ENCODE measurements around the gene MIPEP. TPM values are rescaled to one million over a fixed set of nuclear protein-coding genes. Genes with fewer than 3 reads are reported as not detected.

The MIPEP gene
- total and polyA plus RNA-seq, 2 donors (not counting 1 experiment from before 2014, with no cell fraction given) = 90.0 to 92.5 TPM

- no peak overlapping the region for H3K4me2 ChIP-seq (ENCODE audit: extremely low read depth, insufficient read depth, low read length)
- no peak overlapping the region for H2AFZ ChIP-seq (ENCODE audit: low read length)
- H3K4me3 ChIP-seq (replicated peaks in 1 of 4; ENCODE audit: control extremely low read depth in 1 of 4, insufficient read depth in 1 of 4, low read depth in 3 of 4, low read length in 4 of 4) = no peak overlapping the region
- H4K20me1 ChIP-seq (ENCODE audit: control insufficient read depth, extremely low read depth, insufficient read depth, low read length) = no peaks in the 10 kb centered on the region
- no peaks in the 10 kb centered on the region for H3K79me2 ChIP-seq (ENCODE audit: control insufficient read depth, insufficient read depth, low read length)
- no peaks in the 10 kb centered on the region for H3K9me3 ChIP-seq (ENCODE audit: control insufficient read depth, insufficient read depth, low read depth, low read length)
- peak; percentile 53 to 68 for DNase-seq (ENCODE audit: low read depth in 2 of 2)
- no peaks in the 10 kb centered on the region for H3K36me3 ChIP-seq (ENCODE audit: control insufficient read depth, insufficient read depth, low read length)
- TF ChIP-seq CTCF (conservative IDR thresholded peaks at IDR 0.05 in 1 of 2, IDR thresholded peaks at IDR 0.05 in 1 of 2; ENCODE audit: low read depth in 1 of 2, low read length in 2 of 2) = no peak
- TF ChIP-seq EZH2 (IDR thresholded peaks at IDR 0.05; ENCODE audit: low read length, missing control alignments) = no peak
- peaks cover 21% of the 10 kb centered on the region for H3K4me1 ChIP-seq (ENCODE audit: control insufficient read depth, extremely low read depth, insufficient read depth, low read length)
- H3K9ac ChIP-seq (ENCODE audit: insufficient read depth, low read length) = no peak overlapping the region
- peak overlapping the region; percentile 37 for H3K27ac ChIP-seq (ENCODE audit: insufficient read depth, low read length)
- H3K27me3 ChIP-seq (ENCODE audit: control insufficient read depth, insufficient read depth, low read length) = no peaks in the 10 kb centered on the region
These were observed 135.7 kb downstream of the MIPEP start for GRCh38 chr13:23753458-23753857.

GRCh38 chr13:23752111-23753001 lies 136.8 kb downstream of the MIPEP start:
- Histone ChIP-seq H3K4me1 (ENCODE audit: control insufficient read depth, extremely low read depth, insufficient read depth, low read length) (peaks cover 23% of the 10 kb centered on the region), H3K27ac (ENCODE audit: insufficient read depth, low read length) (peak overlapping the region; percentile 17), H4K20me1 (ENCODE audit: control insufficient read depth, extremely low read depth, insufficient read depth, low read length) (no peaks in the 10 kb centered on the region), H3K9me3 (ENCODE audit: control insufficient read depth, insufficient read depth, low read depth, low read length) (no peaks in the 10 kb centered on the region), H3K36me3 (ENCODE audit: control insufficient read depth, insufficient read depth, low read length) (no peaks in the 10 kb centered on the region), H3K4me2 (ENCODE audit: extremely low read depth, insufficient read depth, low read length) (no peak overlapping the region), H3K4me3 (replicated peaks in 1 of 4; ENCODE audit: control extremely low read depth in 1 of 4, insufficient read depth in 1 of 4, low read depth in 3 of 4, low read length in 4 of 4) (no peak overlapping the region), H2AFZ (ENCODE audit: low read length) (no peak overlapping the region), H3K27me3 (ENCODE audit: control insufficient read depth, insufficient read depth, low read length) (no peaks in the 10 kb centered on the region), H3K9ac (ENCODE audit: insufficient read depth, low read length) (no peak overlapping the region), H3K79me2 (ENCODE audit: control insufficient read depth, insufficient read depth, low read length) (no peaks in the 10 kb centered on the region)
- peak in 1 of 2 donors; percentile 44 for DNase-seq (ENCODE audit: low read depth in 2 of 2)
- TF ChIP-seq EZH2 (IDR thresholded peaks at IDR 0.05; ENCODE audit: low read length, missing control alignments) (no peak), CTCF (conservative IDR thresholded peaks at IDR 0.05 in 1 of 2, IDR thresholded peaks at IDR 0.05 in 1 of 2; ENCODE audit: low read depth in 1 of 2, low read length in 2 of 2) (no peak)

DNA sequence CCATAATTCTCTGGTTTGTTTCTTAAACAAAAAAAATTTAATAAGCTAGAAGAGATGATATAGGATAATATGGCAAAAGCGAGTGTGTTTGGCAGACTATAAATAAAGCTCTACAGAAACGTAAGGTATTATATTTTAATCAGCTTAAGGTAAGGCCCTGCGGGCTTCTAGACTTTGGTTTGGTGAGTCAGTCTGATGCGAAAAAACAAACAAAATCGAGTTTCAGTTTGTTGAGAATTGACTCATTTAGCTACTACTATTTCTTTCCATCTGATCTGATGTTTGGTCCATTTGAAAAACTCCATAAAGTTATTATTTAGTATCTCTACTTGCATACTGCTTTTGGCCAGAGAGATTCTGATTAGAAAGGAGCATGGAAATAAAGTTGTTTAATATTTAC lies 138.0 kb downstream of the MIPEP start:
- H3K27me3 ChIP-seq (ENCODE audit: control insufficient read depth, insufficient read depth, low read length) = no peaks in the 10 kb centered on the region
- H3K4me3 ChIP-seq (replicated peaks in 1 of 4; ENCODE audit: control extremely low read depth in 1 of 4, insufficient read depth in 1 of 4, low read depth in 3 of 4, low read length in 4 of 4) = no peak overlapping the region
- no peaks in the 10 kb centered on the region for H3K79me2 ChIP-seq (ENCODE audit: control insufficient read depth, insufficient read depth, low read length)
- no peak overlapping the region for H3K9ac ChIP-seq (ENCODE audit: insufficient read depth, low read length)
- DNase-seq (ENCODE audit: low read depth in 2 of 2) = peak in 1 of 2 donors; percentile 33
- H2AFZ ChIP-seq (ENCODE audit: low read length) = no peak overlapping the region
- peak overlapping the region; percentile 17 for H3K27ac ChIP-seq (ENCODE audit: insufficient read depth, low read length)
- no peak for TF ChIP-seq CTCF (conservative IDR thresholded peaks at IDR 0.05 in 1 of 2, IDR thresholded peaks at IDR 0.05 in 1 of 2; ENCODE audit: low read depth in 1 of 2, low read length in 2 of 2)
- TF ChIP-seq EZH2 (IDR thresholded peaks at IDR 0.05; ENCODE audit: low read length, missing control alignments) = no peak
- H3K9me3 ChIP-seq (ENCODE audit: control insufficient read depth, insufficient read depth, low read depth, low read length) = no peaks in the 10 kb centered on the region
- H4K20me1 ChIP-seq (ENCODE audit: control insufficient read depth, extremely low read depth, insufficient read depth, low read length) = no peaks in the 10 kb centered on the region
- H3K4me1 ChIP-seq (ENCODE audit: control insufficient read depth, extremely low read depth, insufficient read depth, low read length) = peaks cover 23% of the 10 kb centered on the region
- no peaks in the 10 kb centered on the region for H3K36me3 ChIP-seq (ENCODE audit: control insufficient read depth, insufficient read depth, low read length)
- no peak overlapping the region for H3K4me2 ChIP-seq (ENCODE audit: extremely low read depth, insufficient read depth, low read length)
